Ovary (tissue), 3 donors: ENCODE measurements around the gene COQ4.

ENCODE experiments used
- EP300 ChIP-seq: sonication (generic); formaldehyde crosslinking; IDR thresholded peaks from one replicate; pipeline ENCODE4 v1.6.1; 2017; ENCODE audit warnings: antibody characterized with exemption
- POLR2A ChIP-seq: fragments of 450-650 bp; IDR thresholded peaks from one replicate; pipeline ENCODE4 v1.6.1; 2017; ENCODE audit warnings: antibody characterized with exemption, mild to moderate bottlenecking, moderate library complexity
- TF ChIP-seq, protein P1 (sequence below), 3 donors: fragments of 450-650 bp in 2 of 3; fragments of 200-600 bp in 1 of 3; IDR thresholded peaks; one replicate each; pipeline versions ENCODE4 v1.5.1 to v1.8.0; 2016 to 2022; ENCODE audit warnings: antibody characterized with exemption in 3 of 3, mild to moderate bottlenecking in 1 of 3
- donor health status: DM: no; HTN: no; CAD: no.

DNA sequence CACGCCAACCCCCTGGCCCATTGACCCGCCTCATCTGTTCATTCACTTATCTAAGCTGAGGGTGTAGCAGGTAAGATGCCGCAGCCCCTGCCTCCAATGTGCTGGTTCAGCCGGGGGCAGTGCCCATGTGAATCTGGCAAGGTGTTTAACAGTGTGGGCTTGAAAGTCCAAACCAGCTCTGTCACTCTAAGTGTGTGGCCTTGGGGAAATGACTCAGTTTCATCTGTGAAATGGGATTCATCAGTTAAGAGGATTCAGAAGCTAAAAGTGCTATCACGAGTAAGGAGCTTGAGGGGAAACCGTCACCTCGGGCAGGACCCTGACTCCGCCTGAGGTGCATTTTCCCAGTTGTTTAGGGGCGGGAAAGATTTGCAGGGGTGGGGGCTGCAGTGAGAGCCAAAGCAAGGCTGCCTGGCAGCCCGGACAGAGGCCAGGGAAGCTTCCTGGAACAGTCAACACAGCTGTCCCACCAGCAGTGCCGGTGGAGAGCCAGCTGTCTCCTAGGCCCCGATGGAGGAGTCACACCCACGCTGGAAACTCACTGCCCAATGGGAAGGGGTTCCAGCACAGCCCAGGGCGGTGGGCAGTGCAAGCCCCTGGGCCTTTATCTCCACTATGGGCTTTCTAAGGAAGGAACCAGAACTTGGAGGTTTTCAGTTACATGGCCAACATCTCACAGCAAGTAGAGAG, 38.8 kb downstream of the COQ4 start:
- TF ChIP-seq, protein P1, sequence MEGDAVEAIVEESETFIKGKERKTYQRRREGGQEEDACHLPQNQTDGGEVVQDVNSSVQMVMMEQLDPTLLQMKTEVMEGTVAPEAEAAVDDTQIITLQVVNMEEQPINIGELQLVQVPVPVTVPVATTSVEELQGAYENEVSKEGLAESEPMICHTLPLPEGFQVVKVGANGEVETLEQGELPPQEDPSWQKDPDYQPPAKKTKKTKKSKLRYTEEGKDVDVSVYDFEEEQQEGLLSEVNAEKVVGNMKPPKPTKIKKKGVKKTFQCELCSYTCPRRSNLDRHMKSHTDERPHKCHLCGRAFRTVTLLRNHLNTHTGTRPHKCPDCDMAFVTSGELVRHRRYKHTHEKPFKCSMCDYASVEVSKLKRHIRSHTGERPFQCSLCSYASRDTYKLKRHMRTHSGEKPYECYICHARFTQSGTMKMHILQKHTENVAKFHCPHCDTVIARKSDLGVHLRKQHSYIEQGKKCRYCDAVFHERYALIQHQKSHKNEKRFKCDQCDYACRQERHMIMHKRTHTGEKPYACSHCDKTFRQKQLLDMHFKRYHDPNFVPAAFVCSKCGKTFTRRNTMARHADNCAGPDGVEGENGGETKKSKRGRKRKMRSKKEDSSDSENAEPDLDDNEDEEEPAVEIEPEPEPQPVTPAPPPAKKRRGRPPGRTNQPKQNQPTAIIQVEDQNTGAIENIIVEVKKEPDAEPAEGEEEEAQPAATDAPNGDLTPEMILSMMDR (IDR thresholded peaks at IDR 0.05) = no peak
- no peak for TF ChIP-seq POLR2A
- TF ChIP-seq EP300 = no peak
